ENCODE results near the gene FSCN2.
"Not testable (repeated sequence)": the region's sequence is repeated elsewhere in the genome, so short reads cannot be mapped to it uniquely, and the experiment has no call there.

The FSCN2 gene

DNA sequence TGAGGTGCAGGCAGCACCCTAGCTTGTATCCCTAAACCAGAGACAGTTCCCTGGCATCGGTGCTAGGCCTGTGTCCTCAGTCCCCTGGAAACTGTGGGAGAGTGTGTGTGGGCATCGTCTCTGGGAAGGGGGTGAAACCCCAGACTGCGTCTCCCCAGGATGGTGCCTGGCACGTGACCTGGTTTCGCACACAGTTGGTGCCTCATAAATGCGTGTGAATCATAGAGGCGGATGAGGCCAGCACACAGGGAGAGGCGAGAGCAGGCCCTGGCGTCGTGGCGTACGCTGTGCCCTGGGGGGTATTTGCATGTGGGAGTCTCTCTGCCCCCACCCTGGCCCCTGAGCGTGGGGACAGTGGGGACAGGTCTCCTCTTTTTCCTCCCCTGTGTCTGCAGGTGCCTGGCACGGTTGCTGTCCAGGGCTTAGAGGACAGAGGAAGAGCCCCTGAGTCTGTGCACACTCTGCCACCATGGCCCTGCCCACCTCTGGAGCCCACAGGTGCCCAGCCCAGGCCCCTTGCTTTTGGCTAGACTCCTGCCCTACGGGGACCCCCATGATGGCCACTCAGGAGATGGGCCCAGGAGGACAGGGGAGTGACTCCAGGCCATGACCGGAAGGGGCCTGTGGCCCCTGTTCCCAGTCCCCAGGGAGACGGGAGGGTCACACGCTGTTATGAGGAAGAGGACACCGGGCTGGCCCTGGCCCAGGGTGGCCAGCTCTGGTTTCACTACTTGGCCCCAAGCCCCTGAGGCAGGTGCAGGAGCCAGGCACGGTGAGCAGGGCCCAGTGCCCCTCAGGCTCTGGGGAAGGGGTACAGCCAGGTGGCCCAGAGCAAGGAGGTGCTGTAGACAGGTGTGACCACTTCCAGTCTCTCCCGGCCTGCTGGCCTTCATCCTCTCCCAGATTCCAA is 1.3 kb upstream of the FSCN2 start:
- DNase-seq (ENCODE audit: low read depth) = no peak

DNA sequence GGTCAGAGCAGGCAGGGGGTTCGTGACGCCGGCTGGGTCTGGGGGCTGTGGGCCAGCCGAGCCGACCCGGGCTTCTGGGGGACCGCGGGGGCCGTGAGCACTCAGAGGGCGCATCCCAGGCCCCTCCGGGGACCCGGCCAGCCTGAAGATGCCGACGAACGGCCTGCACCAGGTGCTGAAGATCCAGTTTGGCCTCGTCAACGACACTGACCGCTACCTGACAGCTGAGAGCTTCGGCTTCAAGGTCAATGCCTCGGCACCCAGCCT is 140 bp downstream of the FSCN2 start:
- no peak for DNase-seq (ENCODE audit: low read depth)

DNA sequence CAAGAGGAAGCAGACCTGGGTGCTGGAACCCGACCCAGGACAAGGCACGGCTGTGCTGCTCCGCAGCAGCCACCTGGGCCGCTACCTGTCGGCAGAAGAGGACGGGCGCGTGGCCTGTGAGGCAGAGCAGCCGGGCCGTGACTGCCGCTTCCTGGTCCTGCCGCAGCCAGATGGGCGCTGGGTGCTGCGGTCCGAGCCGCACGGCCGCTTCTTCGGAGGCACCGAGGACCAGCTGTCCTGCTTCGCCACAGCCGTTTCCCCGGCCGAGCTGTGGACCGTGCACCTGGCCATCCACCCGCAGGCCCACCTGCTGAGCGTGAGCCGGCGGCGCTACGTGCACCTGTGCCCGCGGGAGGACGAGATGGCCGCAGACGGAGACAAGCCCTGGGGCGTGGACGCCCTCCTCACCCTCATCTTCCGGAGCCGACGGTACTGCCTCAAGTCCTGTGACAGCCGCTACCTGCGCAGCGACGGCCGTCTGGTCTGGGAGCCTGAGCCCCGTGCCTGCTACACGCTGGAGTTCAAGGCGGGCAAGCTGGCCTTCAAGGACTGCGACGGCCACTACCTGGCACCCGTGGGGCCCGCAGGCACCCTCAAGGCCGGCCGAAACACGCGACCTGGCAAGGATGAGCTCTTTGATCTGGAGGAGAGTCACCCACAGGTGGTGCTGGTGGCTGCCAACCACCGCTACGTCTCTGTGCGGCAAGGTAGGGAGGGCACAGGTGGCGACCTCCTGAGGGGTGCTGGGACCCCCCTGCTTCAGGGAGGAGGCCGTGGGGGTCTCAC is 667 bp downstream of the FSCN2 start:
- DNase-seq (ENCODE audit: low read depth) = no peak

DNA sequence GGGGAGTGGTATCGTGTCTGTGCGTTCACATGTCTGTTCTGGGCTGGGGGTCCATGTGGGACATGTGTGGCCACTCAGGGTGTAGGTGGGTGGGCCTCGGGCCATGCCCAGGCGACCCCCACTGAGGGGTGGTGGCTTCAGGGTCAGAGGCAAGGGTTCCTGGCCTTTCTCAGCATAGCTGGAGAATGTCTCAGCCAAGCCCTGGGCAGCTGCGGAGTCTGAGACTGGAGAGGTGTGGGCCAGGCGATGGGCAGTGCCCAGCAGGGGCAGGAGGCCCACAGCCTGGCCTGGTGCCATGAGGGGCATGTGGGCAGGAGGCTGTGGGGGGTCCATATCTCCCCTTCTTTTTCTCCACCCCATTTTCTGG is 1.2 kb downstream of the FSCN2 start:
- no peak for DNase-seq (ENCODE audit: low read depth)

DNA sequence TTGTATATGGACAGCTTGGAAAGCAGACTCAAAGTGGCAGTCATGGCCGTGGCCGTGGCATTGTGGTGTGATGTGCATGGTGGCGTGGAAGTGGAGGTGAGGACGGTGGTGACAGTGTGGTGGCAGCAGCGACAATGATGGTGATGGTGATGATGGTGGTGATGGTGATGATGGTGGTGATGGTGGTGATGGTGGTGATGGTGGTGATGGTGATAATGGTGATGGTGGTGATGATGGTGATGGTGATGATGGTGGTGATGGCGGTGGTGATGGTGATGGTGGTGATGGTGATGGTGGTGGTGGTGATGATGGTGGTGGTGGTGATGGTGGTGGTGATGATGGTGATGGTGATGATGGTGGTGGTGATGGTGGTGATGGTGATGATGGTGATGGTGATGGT is 2.8 kb downstream of the FSCN2 start:
- not testable (repeated sequence) for DNase-seq (ENCODE audit: low read depth)

DNA sequence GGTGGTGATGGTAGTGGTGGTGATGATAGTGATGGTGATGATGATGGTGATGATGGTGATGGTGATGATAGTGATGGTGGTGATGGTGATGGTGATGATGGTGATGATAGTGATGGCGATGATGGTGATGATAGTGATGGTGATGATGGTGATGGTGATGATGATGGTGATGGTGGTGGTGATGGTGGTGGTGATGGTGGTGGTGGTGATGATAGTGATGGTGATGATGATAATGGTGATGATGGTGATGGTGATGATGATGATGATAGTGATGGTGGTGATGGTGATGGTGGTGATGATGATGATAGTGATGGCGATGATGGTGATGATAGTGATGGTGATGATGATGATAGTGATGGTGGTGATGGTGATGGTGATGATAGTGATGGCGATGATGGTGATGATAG is 3.8 kb downstream of the FSCN2 start:
- not testable (repeated sequence) for DNase-seq (ENCODE audit: low read depth)

DNA sequence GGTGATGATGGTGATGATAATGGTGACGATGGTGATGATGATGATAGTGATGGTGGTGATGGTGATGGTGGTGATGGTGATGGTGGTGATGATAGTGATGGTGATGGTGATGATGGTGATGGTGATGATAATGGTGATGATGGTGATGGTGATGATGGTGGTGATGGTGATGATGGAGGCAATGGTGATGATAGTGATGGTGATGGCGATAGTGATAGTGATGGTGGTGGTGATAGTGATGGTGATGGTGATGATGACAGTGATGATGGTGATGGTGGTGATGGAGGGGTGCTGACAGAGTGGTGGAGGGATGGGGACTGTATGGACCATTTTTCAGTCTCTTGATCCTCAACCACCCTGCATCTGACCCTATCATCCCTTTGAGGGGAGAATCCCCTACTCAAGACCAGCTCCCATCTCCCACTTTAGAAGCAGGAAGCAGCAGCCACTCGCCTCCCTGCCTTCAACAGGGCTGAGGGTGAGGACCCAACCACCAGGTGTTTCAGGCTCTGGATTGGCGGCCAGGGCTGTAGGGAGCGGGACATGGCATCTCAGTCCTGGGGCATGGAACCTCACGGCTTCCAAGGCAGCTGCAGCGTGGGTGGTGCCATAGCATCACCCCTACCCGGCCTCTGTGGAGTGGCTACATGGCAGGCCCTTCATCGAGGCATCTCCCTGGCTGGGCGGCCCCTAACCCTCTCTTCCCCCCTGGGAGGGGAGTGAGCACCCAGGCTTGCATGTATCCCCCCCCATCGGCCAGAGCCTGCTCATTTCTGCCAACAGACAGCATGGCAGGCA is 4.5 kb downstream of the FSCN2 start:
- no peak for DNase-seq (ENCODE audit: low read depth)

DNA sequence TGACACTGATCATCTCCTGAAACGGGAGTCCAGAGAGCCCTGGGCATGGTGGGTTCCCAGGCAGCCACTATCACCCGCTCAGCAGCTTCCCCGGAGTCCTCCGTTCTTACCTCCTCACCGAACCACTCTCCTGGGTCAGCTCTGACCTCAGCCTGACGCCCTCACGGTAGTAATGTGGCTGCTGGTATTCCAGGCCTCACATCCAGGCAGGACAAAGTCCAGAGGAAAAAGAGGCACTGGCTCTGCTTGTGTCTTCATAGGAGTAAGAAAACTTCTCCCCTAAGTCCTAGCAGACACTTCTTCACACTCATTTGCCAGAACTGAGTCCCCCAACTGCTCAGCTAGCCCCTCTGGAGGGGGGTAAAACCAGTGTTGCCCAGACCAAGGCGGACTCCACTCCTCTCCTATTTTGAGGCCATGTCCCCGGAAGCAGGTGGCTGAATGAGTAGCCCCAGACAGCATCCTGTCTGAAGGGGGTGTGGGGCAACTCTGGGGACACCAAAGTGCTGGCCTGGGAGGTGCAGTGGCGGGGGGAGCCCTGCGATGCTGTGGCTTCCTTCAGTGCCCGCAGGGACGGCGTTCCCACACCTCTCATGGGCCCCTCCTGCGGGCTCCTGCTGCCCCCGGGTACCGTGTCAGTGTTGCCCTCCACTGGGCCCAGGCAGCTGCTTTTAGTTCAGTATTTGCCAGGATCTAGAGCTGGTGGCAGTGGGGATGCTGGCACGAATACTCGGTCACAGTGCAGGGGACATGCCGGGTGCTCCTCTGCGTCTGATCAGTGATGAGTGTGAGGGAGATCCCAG is 5.4 kb downstream of the FSCN2 start:
- no peak for DNase-seq (ENCODE audit: low read depth)

DNA sequence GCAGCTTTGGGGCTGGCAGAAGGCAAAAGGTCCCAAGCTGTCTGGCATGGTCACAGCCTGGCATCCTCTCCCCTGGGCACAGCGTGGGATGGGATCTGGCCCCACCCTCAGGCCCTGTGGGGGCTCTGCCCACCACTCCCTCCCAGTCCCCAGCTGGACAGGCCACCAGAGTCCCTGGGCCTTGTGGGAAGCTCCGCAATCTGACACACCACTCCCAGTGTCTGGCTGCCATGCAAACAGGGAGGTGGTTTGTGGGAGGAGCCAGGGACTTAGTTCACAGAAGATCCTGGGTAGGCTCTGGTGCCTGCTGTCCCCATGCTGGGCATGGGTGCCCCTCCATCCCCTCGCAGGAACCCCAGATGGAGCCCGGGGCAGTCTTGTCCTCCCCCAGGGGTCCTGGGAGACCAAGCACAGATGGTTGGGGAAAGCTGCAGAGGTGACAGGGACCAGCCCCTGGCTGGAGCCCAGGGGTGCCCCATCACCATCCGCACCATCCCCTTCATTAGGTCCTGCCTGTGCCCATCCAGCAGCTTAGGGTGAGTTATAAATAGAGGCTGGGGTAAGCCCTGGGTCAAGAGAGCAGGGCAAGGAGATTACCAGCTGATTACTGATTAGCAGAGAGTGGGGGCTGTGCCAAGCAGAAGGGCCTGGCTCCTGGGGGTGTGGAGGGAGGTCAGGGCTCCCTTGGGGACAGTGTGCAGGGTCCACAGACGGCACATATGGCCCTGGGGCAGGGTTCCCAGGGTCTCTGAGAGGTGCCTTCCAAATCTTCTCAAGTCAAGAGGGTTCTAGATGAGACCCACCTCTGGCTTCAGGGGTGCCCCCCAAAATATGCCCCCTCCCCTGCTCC is 6.2 kb downstream of the FSCN2 start:
- DNase-seq (ENCODE audit: low read depth) = peak; percentile 39

DNA sequence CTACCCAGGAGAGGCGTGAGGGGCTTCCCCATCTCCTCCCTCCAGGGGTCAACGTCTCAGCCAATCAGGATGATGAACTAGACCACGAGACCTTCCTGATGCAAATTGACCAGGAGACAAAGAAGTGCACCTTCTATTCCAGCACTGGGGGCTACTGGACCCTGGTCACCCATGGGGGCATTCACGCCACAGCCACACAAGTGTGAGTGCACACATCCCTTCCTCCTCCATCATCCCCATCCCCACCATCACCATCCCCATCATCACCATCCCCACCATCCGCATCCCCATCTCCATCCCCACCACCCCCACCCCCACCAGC is 6.8 kb downstream of the FSCN2 start:
- no peak for DNase-seq (ENCODE audit: low read depth)

DNA sequence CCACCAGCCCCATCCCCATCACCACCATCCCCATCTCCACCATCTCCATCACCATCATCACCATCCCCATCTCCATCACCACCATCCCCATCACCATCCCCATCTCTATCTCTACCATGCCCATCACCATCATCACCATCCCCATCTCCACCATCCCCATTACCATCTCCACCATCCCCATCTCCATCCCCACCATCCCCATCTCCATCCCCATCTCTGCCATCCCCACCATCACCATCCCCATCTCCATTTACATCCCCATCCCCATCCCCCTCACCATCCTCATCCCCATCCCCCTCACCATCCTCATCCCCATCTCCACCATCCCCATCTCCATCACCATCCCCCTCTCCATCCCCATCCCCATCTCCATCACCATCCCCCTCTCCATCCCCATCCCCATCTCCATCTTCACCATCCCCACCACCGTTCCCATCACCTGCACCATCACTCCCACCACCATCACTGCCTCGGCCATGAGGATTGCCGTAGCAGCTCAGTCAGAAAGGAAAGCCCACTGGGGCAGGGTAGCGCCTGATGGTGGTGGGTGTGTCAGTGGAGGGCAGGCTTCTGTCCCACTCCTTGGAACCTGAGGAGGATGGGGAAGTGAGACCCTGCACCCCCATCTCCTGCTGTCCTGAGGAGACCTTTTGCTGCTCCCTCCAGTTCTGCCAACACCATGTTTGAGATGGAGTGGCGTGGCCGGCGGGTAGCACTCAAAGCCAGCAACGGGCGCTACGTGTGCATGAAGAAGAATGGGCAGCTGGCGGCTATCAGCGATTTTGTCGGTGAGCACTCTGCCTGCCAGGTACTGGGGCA is 7.5 kb downstream of the FSCN2 start:
- no peak for DNase-seq (ENCODE audit: low read depth)

DNA sequence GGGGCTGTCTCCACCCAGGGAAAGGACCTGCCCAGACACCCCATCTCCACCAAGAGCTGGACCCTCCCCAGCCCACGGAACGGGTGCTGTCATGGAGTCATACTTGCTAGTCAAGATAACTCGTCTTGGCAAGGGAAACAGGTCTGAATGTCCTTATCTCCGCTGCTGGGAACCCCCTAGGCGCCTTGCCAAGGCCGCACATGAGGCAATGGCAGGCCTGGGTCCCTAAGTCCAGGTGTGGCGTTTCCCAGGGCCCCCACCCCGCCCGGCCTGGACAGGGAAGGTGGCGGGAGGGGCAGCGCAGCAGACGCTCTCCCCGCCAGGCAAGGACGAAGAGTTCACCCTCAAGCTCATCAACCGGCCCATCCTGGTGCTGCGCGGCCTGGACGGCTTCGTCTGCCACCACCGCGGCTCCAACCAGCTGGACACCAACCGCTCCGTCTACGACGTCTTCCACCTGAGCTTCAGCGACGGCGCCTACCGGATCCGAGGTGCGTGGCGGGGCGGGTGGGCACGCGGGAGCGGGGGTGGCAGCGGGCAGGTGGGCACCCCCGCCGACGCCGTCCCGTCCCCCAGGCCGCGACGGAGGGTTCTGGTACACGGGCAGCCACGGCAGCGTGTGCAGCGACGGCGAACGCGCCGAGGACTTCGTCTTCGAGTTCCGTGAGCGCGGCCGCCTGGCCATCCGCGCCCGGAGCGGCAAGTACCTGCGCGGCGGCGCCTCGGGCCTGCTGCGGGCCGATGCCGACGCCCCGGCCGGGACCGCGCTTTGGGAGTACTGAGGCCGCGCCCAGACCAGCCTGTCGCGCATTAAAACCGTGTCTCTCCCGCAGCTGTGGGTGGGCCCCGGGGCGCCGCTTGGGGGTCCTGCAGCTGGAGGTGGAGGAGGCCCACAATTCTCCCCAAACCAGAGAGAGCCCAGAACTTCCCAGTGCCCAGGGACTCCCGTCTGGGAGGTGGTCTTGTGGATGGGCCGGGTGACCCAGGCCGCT is 8.4 kb downstream of the FSCN2 start:
- no peak for DNase-seq (ENCODE audit: low read depth)

DNA sequence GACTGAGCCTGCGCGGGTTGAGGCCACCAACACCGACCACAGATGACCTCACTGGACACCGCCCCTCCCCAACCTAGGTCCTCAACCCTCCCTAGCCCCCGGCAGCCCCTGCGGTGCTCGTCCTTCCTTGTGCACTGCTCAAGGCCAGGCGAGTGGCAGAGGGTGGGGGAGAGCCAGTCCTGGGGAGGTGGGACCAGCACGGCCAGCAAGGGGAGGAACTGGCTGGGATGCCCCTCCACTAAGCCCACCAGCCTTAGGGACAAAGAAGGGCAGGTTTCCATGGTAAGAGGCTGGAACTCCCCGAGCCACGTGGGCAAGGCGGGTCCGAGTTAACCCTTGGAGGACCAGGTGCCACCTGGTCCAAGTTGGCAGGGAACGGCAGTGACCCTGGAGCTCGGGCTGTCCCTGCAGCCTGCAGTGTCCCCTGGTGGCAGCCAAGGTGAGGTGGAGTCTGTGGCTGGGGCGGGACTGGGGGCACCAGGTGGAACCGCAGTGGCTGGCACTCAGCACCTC is 9.2 kb downstream of the FSCN2 start:
- DNase-seq (ENCODE audit: low read depth) = peak; percentile 46

DNA sequence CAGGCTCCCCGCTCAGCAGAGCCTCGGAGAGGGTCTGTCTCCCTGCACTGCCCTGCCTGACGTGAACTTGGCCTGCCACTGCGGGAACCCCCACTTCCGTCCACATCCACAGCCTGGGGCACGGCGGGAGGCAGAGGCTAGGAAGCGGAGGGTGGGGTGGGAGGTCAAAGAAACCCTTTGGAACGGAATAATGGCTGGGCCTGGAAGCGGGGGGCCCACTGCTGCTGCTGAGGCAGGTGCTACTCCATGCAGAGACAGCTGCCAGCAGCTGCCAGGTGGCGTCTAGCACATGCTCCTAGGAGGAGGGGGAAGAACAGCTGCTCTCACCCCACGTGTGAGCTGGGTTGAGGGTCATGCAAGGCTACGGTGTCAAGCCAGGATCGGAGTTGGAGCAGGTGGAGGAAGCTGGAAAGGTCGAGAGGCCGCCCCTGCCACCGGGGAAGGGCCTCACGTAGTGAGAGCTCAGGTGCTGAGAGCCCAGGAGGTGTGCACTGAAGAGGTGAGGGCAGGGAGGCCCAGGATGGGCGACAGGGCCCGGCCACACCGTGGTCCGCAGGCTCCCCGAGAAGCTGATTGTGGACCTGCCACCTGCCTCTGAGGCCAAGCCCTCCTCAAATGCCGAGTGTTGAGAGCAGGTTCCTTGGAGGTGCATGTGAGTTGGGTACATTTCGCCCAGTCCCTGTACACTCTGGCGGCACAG is 9.8 kb downstream of the FSCN2 start:
- DNase-seq (ENCODE audit: low read depth) = no peak

DNA sequence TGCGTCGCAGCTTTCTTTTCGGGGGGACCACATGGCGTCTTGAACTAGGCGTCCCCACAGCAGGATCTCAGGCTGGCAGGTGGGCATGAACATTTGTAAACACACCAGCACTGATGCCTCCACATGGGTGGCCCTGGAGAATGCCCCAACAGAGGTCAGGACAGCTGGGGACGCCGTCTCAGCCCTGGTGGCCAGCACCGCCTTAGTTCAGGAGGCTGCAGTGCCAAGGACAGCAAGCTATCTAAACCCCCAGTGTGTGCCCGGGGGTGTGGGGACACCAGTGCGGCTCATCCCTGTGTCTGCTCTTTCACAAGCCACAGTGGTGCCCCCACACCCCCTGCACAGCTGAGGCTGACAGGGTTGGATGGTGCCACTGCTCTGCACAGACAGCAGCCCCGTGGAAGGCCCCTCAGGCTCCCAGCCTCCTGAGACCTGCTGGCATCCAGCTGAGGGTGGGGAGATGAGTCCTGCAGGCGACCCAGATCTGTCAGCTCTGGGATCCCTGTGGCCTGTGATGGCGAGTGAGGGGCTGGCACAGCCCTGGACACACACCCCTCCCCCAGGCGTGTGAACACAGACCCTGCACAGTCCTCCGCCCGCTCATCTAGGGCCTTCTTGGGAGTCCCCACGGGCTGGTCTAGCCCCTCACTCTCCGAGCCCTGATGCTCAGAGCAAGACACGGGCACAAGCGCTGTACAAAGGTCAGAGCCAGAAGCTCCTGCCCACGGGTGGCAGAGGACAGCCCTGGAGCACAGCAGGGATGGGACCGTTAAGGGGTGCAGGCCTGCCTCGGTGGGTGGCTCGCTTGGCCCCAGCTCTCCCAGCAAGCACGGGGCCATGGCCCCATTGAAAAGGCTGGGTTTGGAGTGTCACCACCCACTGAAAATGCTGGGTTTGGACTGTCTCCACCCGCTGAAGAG is 10.7 kb downstream of the FSCN2 start:
- DNase-seq (ENCODE audit: low read depth) = no peak

DNA sequence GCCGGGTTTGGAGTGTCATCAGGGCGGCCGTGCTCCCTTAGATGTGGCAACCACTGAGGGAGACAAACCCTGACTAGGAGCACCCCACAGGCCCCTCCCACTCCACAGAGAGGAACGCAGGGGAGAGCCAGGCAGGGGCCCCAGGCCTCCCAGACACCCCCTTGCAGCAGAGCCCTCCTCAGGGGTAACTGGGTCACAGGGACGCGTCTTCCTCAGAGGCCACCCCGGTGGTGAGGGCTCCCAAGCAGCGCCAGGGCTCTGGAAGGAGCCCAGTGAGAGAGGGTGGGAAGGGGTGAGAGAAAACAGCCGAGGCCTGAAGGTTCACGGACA is 11.4 kb downstream of the FSCN2 start:
- DNase-seq (ENCODE audit: low read depth) = no peak

DNA sequence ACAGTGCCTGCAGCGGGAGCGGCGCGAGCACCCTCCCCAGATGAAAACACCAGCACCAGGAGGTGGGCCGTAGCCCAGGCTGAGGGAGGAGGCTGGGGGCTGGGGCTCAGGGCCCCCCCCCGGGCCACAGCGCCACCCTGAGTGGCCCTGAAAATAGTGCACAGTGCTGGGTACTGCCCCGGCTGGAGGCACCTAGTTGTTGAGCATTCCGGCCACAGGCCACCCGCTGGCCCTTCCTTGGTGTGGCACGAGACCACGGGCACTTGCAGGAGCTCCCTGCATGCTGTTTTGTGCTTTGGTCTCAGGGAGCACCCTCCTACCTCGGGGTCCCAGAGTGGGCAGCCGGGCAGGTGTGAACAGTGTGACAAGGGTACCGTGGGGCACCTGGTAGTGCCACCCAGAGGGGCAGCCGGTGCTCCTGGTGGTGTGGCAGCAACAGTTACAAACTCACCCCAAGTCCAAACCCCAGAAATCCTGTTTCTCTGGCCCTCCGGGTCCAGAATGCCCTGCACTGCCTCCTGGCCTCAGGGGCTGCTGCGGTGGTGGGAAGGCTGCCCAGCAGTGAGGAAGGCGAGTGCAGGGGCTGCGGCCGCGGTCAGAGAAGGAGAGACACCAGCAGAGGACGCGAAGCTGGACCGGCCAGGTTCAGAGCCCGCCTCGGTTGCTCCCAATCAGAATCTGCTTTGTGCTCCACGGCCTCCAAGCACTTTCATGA is 11.9 kb downstream of the FSCN2 start:
- no peak for DNase-seq (ENCODE audit: low read depth)
